Right lobe of liver (tissue), 6 donors: ENCODE results near the gene TP53BP1. TPM values are rescaled to one million over a fixed set of nuclear protein-coding genes. Genes with fewer than 3 reads are reported as not detected.

Experiments
- ATAC-seq, 4 donors: fragments of 200-7000 bp; cut with Tn5 transposase; one replicate each; pipeline ENCODE4 v1.9.1; 2020; ENCODE audit warnings: mild to moderate bottlenecking in 4 of 4, moderate library complexity in 4 of 4
- DNase-seq, 3 donors: peaks; one replicate each; pipeline ENCODE4 v3.0.0-alpha.2; 2020
- H3K27ac ChIP-seq, 3 donors: fragments of 200-600 bp; one replicate each; pipeline ENCODE4 v1.8.0; 2022
- H3K27me3 ChIP-seq, 2 donors: fragments of 200-600 bp; one replicate each; pipeline ENCODE4 v1.8.0; 2022
- H3K36me3 ChIP-seq, 4 donors: fragments of 200-600 bp; sonication (generic) in 1 of 4; one replicate each; pipeline versions ENCODE4 v1.5.1 to v1.8.0; 2017 to 2022; ENCODE audit warnings: control low read depth in 1 of 4
- H3K4me1 ChIP-seq, 4 donors: fragments of 200-600 bp; sonication (generic) in 1 of 4; one replicate each; pipeline versions ENCODE4 v1.5.1 to v1.8.0; 2017 to 2022; ENCODE audit warnings: control low read depth in 1 of 4
- H3K4me3 ChIP-seq, 3 donors: fragments of 200-600 bp; one replicate each; pipeline ENCODE4 v1.8.0; 2022
- H3K9me3 ChIP-seq, 4 donors: fragments of 200-600 bp; sonication (generic) in 1 of 4; one replicate each; pipeline versions ENCODE4 v1.5.1 to v1.8.0; 2017 to 2022; ENCODE audit warnings: control low read depth in 1 of 4
- CTCF ChIP-seq, 4 donors: fragments of 200-600 bp in 3 of 4; fragments of 450-650 bp in 1 of 4; IDR thresholded peaks; one replicate each; pipeline versions ENCODE4 v1.5.1 to v1.8.0; 2016 to 2022; ENCODE audit warnings: antibody characterized with exemption in 4 of 4, mild to moderate bottlenecking in 2 of 4
- POLR2A ChIP-seq: fragments of 450-650 bp; IDR thresholded peaks from one replicate; pipeline ENCODE4 v1.6.1; 2017; ENCODE audit warnings: antibody characterized with exemption, mild to moderate bottlenecking
- WGBS: methylation state at CpG from one replicate; pipeline ENCODE4 v1.1.6; 2018; ENCODE audit warnings: low coverage, low lambda C conversion rate; ENCODE audit not compliant: insufficient coverage; ENCODE audit errors: missing lambda C conversion rate; 5-methylcytosine and 5-hydroxymethylcytosine counted together
- intact Hi-C, 2 donors: fragments of 100-400 bp; cut with DNase I; formaldehyde crosslinking; loops; one replicate each; pipeline versions ENCODE4 v1.11.2 to v1.14.1; 2022
- total RNA-seq, 6 experiments: library from RNA; depleted of rRNA in 2 of 6; stranded (reverse); fragments of >200 nt in 2 of 6; fragmentation: NEBNext Ultra II Directional in 3 of 6; extraction: Animal tissue kit (Norgen Biotek cat#: 25700) in 3 of 6; gene quantifications; one replicate each; pipeline versions ENCODE4 v1.1.0 to v1.2.4, GENCODE V29; 2016 to 2023
- donor health status: DM: no; HTN: yes; CAD: no.
- donor health status: DM: no; HTN: no; CAD: no.
- donor health status: DM: no; HTN: no; CAD: no.
- donor health status: DM: no; HTN: yes; CAD: no.
- donor health status: DM: no; HTN: yes; CAD: no.

TP53BP1 gene
- total RNA-seq, 6 experiments from 2014 or later: 4.9 to 12.2 (median 10.8) TPM

DNA sequence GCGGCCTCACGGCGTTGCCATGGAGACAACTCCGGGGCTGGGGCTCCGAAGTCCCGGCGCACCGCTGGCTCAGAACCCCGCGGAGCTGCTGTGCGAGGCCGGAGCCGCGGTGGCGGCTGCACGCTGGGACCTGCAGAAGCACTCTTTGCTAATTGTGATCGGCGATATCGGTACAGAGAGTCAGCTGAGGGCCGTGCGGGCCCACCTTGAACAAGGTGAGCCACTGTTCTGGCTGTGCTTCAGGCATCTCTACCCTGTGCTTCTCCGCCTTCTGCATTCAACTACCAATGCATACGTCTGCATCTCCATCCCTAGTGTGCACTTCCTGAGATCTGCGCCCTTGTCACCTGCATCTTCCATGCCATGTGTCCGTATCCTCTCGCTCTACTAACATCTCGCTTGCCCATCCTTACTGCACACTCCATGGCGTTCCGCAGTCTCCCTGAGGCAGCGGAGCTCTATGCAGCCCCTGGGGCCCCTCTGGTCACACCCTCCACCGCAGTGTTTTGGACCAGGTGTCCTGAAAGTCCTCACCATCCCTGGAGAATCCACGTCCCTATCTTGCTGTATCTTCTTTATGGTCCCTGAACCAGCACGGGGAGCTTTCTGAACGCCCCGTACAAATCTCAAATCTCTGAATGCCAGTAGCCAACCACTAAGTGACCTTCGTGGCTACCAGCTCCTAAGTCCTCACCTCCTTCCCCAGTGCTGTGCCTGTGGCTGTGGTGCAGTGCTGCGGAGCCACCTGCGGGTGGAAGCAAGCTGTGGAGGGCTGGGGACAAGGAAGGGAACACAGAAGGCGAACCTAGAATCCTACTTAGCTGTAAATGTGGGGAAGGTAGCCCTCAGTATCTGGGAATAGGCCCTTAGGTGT, 18.3 kb upstream of the TP53BP1 start:
- 16% methylated on average over 18 of the region's 39 CpGs for WGBS
- H3K36me3 ChIP-seq: no peaks in the 10 kb centered on the region
- H3K27ac ChIP-seq: no peak overlapping the region
- no peaks in the 10 kb centered on the region for H3K9me3 ChIP-seq
- intact Hi-C loops: no loop called here
- H3K27me3 ChIP-seq: no peaks in the 10 kb centered on the region
- DNase-seq (no peak), ATAC-seq (peak in 1 of 4 donors; percentile 14)
- peak overlapping the region; percentile 41 to 70 (median 60) for H3K4me3 ChIP-seq
- peaks cover 0 to 5% (median 0%) of the 10 kb centered on the region in 4 donors for H3K4me1 ChIP-seq
- no peak for TF ChIP-seq POLR2A
- TF ChIP-seq CTCF (IDR thresholded peaks at IDR 0.05): peak in 1 of 4 donors; percentile 15

DNA sequence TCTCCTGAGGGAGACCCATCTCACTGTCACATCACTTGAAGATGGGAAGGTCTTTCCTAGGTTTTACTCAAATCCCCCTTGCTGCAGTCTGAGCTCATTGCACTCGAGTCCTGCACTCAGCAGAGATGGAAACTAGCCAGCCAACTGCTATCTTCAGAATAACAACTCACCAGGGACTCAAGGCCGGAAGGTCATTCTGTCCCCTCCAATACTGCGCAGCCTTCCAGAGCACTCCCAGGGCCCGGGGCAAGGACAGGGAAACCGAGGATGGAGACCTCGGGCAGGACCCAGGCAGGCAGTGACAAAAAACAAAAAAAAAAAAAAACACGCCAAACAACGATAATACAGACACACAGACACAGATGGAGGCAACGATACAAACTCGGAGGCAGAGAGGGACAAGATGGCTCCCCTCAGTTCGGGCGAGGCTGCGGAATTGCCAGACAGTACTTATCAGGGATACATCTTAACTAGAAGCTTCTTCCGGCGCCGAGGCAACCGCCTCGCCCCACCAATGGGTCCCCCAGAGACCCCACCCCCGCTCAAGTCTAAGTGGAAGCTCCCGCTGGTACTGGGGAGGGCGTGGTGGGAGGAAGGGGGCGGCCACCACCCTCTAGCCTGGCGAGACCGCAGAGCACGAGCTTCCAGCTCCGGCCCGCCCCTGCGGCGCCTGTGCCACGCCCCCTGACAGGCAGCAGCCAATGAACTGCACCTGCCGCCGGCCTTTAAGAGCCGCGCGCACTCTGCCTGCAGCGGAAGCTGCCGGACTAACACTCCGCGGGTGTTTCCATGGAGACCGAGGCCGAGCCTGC, 17.4 kb upstream of the TP53BP1 start:
- DNase-seq (peak; percentile 99 to 100 (median 99)), ATAC-seq (peak; percentile 99 to 100 (median 100))
- H3K27me3 ChIP-seq: no peaks in the 10 kb centered on the region
- no peaks in the 10 kb centered on the region for H3K36me3 ChIP-seq
- TF ChIP-seq CTCF (IDR thresholded peaks at IDR 0.05): peak in 3 of 4 donors; percentile 12 to 15 (median 12)
- no peak for TF ChIP-seq POLR2A
- peaks cover 0 to 5% (median 0%) of the 10 kb centered on the region in 4 donors for H3K4me1 ChIP-seq
- peak overlapping the region; percentile 41 to 70 (median 60) for H3K4me3 ChIP-seq
- intact Hi-C loops: no loop called here
- peak overlapping the region in 2 of 3 donors; percentile 26 to 49 for H3K27ac ChIP-seq
- H3K9me3 ChIP-seq: no peaks in the 10 kb centered on the region
- 3% methylated on average over 14 of the region's 41 CpGs for WGBS

DNA sequence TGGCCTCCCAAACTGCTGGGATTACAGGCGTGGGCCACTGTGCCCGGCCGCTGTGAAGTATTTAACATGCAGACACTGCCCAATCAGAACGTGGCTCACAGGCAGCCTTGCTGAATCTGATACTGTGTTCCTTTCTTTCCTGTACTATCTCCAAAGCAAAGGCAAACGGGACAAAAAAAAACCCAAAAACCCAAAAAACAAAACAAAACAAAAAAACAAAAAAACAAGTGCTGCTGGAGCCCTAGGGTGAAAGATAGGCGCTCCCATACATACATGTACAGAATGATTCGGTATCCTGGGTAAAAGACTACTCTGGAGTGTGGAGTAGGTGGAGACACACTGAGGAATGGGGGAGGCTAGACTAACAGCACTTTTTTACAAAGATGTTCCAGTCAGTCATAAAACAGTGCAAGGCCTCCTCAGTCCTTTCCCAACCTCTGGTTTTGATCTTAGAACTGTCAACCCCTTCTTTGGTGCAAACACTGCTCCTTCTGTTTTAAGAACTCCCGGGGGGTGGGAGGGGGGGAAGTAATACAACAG, 16.8 kb upstream of the TP53BP1 start:
- H3K4me3 ChIP-seq: peak overlapping the region in 2 of 3 donors; percentile 41 to 70
- H3K36me3 ChIP-seq: no peaks in the 10 kb centered on the region
- peaks cover 0 to 5% (median 0%) of the 10 kb centered on the region in 4 donors for H3K4me1 ChIP-seq
- WGBS: 42% methylated on average over 8 of the region's 8 CpGs
- peak overlapping the region in 1 of 3 donors; percentile 18 for H3K27ac ChIP-seq
- ATAC-seq (no peak), DNase-seq (no peak)
- no peaks in the 10 kb centered on the region for H3K9me3 ChIP-seq
- TF ChIP-seq POLR2A: no peak
- no peak for TF ChIP-seq CTCF (IDR thresholded peaks at IDR 0.05)
- intact Hi-C loops: no loop called here
- no peaks in the 10 kb centered on the region for H3K27me3 ChIP-seq

- no peak overlapping the region for H3K4me3 ChIP-seq
- TF ChIP-seq POLR2A: no peak
- no peak for TF ChIP-seq CTCF (IDR thresholded peaks at IDR 0.05)
- H3K4me1 ChIP-seq: peaks cover 0 to 5% (median 0%) of the 10 kb centered on the region in 4 donors
- WGBS: 73% methylated on average over 6 of the region's 9 CpGs
- no peaks in the 10 kb centered on the region for H3K9me3 ChIP-seq
- intact Hi-C loops: no loop called here
- DNase-seq (no peak), ATAC-seq (no peak)
- no peaks in the 10 kb centered on the region for H3K36me3 ChIP-seq
- peak overlapping the region in 1 of 3 donors; percentile 18 for H3K27ac ChIP-seq
- H3K27me3 ChIP-seq: no peaks in the 10 kb centered on the region
Observed at GRCh38 chr15:43508991-43509659, 16.2 kb upstream of the TP53BP1 start.
